ENCODE data around the gene OPN4.

OPN4 gene

DNA sequence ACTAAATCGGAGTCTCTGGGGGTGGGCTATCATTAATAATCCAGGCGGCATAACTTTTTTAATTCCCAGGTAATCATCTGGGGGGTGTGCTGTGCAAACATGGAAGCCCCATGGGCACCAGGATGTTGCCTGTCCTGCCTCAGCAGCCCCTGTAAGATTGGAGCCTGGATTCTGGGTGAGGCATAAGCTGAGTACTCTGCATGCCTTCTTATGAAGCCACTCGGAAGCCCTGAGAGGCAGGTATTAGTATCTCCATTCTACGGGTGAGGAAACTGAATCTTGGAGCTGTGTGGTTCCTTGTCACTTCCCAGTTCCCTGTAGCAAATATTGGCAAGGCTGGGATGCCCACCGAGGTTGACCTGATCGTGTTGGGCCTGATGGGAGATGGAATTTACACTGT, 7.4 kb upstream of the OPN4 start:
- DNase-seq (ENCODE audit: low read depth) = no peak
- no peak overlapping the region for H3K4me3 ChIP-seq (ENCODE audit: low read depth, low read length)

DNA sequence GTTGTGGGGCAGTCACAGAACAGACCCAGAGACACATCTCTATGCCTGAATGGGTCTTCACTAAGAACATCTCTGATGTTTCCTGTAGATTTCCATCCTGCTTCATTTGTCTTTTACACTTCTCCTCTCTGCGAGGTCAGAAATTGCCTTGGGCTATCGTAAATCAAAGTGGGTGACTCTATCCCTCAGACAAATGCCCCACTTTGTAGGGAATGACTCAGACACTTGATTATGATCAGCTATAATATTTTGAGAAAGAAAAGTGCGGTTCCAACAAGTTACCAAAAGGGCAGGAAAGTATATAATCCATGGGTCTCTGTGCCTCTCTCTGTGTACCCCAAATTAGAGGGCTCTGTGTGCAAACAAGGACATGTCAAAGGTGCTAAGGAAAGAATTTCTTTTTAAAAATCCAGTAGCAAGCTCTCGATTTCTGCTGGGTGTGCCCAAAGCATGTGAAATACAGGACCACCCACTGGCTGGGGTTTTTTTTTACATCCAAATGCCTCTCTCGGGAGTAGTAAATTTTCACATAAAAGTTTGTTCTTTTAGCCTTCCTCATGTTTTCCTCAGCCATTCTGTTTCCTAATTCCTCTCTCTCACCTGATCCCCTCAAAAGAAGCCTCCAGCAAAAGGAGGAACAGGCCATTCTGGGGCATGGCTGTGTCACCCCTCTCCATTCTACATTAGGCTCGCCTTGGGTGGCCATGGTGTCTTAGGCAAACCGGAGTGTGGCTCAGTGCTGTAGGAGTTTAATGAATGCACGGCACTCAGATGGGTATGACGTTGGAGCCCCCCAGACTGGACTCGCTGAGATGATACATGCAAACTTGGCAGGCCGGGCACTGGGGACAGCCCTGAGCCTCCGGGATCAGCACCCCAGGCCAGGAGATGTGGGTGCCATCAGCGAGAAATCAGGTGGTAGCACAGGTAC, 6.3 kb upstream of the OPN4 start:
- H3K4me3 ChIP-seq (ENCODE audit: low read depth, low read length) = no peak overlapping the region
- DNase-seq (ENCODE audit: low read depth) = no peak

- DNase-seq (ENCODE audit: low read depth) = peak; percentile 54
- no peak overlapping the region for H3K4me3 ChIP-seq (ENCODE audit: low read depth, low read length)
Observed at GRCh38 chr10:86648704-86649427, 5.5 kb upstream of the OPN4 start.

- H3K4me3 ChIP-seq (ENCODE audit: low read depth, low read length) = no peak overlapping the region
- no peak for DNase-seq (ENCODE audit: low read depth)
Observed at GRCh38 chr10:86649471-86650150, 4.7 kb upstream of the OPN4 start.

- no peak overlapping the region for H3K4me3 ChIP-seq (ENCODE audit: low read depth, low read length)
Observed at GRCh38 chr10:86650151-86650550, 4.2 kb upstream of the OPN4 start.

GRCh38 chr10:86651021-86651471, 3.3 kb upstream of the OPN4 start:
- H3K4me3 ChIP-seq (ENCODE audit: low read depth, low read length) = no peak overlapping the region
- DNase-seq (ENCODE audit: low read depth) = no peak

More at GRCh38 chr10:86650151-86650550, 4.2 kb upstream of the OPN4 start:
- DNase-seq (ENCODE audit: low read depth) = no peak

GRCh38 chr10:86651631-86652331, 2.6 kb upstream of the OPN4 start:
- H3K4me3 ChIP-seq (ENCODE audit: low read depth, low read length) = no peak overlapping the region
- no peak for DNase-seq (ENCODE audit: low read depth)

GRCh38 chr10:86652361-86653202, 1.8 kb upstream of the OPN4 start:
- DNase-seq (ENCODE audit: low read depth) = no peak
- no peak overlapping the region for H3K4me3 ChIP-seq (ENCODE audit: low read depth, low read length)

DNA sequence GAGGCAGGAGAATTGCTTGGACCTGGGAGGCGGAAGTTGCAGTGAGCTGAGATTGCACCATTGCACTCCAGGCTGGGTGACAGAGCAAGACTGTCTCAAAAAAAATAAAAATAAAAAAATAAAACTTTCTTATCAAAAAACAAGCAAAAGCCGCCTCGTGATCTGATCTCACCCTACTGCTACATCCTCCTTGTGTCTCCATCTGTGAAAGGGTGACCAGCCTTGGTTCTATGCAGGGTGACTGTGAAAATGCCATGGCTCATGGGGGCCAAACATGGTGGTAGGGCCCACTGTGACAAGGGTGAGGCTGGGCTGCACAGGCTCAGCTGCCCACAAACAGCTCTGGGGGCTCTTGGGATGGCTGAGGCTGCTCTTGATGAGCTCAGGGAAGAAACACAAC, 968 bp upstream of the OPN4 start:
- no peak for DNase-seq (ENCODE audit: low read depth)
- no peak overlapping the region for H3K4me3 ChIP-seq (ENCODE audit: low read depth, low read length)

DNA sequence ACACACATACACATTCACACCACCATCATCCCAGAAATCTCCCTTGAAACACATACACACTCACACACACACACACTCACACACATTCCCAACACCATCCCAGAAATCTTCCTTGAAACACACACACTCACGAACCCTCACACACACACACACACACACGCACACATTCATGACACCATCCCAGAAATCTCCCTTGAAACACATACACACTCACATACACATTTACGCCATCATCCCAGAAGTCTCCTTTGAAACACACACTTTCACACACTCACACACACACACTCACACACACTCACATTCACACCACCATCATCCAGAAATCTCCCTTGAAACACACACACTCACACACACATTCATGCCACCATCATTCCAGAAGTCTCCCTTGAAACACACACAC, 360 bp upstream of the OPN4 start:
- H3K4me3 ChIP-seq (ENCODE audit: low read depth, low read length) = no peak overlapping the region
- DNase-seq (ENCODE audit: low read depth) = no peak

DNA sequence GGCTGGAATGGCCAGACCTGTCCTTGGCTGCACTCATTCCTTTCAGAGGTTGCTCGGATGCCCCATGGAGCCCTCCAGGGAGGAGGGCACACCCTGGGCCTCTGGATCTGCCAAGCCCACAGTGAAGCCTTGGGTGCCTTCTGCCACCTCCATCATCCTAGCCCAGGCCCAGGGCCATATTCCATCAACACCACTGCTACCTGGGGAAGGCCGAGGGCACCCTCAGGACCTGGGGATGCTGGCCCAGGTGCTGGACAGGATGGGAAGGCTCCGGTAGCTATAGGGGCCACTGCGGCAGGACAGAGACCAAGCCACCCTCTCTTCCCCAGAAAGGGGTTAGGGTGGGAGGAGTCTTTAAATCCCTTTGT, 810 bp downstream of the OPN4 start:
- no peak for DNase-seq (ENCODE audit: low read depth)
- H3K4me3 ChIP-seq (ENCODE audit: low read depth, low read length) = no peak overlapping the region

DNA sequence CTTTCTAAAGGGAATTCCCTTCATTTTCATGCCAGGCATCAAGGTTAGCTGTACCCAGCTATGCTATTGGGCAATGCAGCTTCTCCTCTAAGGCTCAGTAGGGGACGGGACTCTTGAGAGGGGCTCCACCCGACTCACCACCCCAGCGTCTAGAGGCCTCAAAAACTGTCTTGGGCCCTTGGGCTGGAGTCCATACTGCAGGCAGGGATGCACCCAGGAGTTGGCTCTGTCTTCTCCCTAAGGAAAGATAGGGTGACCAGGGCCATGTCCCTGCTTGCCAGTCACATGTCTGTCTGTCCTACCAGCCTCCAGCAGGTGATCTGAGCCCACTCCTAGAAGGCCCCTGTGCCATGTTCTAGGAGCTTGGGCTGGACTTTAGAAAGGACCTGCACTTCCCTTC, 1.2 kb downstream of the OPN4 start:
- no peak for DNase-seq (ENCODE audit: low read depth)
- no peak overlapping the region for H3K4me3 ChIP-seq (ENCODE audit: low read depth, low read length)

GRCh38 chr10:86657011-86657395, 2.7 kb downstream of the OPN4 start:
- DNase-seq (ENCODE audit: low read depth) = no peak
- H3K4me3 ChIP-seq (ENCODE audit: low read depth, low read length) = no peak overlapping the region

DNA sequence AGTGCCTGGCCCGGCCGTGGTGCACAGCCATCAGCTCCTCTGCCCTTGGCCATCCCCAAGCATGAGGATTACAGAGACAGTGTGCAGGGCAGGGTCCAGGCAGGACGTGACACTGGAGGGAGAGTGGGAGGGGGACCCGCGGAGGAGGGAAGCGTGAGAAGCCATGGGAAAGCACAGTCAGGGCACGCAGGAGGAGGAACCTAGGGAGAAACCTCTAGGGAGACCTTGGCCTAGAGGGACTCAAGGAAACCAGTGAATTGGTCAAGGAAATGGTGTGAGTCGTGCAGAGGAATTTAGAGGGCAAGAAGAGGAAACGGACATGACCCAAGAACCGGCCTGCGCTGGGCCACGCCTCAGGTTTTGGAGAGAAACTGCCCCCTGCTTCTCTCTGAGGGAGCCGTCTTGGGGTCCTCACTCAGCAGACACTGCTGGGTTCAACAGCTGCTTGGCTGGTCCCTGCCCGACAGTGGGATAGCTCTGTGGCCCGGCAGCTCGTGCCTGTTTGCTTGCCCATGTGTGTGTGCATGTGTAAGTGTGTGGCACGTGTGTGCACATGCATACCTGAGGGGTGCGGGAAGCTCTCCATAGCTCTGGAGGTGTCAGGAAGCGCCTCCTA, 3.2 kb downstream of the OPN4 start:
- DNase-seq (ENCODE audit: low read depth) = no peak
- H3K4me3 ChIP-seq (ENCODE audit: low read depth, low read length) = no peak overlapping the region

DNA sequence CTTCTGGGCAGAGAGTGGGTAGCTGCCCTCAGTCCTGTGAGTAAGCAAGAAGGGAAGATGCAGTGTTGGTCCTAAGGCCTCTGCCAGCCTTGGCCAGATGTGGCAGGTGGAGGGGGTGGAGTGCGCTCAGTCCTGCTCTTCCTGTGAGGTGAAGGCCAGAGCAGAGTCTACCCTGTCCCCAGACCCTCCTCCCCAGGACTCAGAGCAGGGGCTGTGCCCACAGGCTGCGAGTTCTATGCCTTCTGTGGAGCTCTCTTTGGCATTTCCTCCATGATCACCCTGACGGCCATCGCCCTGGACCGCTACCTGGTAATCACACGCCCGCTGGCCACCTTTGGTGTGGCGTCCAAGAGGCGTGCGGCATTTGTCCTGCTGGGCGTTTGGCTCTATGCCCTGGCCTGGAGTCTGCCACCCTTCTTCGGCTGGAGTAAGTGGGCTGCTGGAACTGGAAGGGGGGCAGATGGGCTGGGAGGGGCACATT, 4.0 kb downstream of the OPN4 start:
- H3K4me3 ChIP-seq (ENCODE audit: low read depth, low read length) = no peak overlapping the region
- no peak for DNase-seq (ENCODE audit: low read depth)

DNA sequence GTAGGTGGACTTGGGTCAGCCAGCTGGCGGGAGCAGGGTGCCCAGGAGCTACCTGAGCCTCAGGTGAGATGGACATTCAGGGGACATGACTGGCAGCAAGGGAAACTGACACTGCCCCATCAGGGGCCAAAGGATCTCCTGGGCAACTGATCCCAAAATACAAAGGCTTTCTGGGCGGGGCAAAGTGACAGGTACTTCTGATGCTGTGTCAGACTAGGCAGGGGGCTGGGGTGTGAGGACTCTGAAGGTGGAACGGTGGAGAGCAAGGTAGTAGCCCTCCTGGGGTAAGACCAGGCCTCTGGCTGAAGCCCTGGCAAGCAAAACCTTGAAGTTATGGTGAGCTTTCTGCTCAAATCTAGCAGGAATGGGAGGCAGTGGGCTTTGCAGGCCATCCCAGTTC, 4.4 kb downstream of the OPN4 start:
- DNase-seq (ENCODE audit: low read depth) = no peak
- no peak overlapping the region for H3K4me3 ChIP-seq (ENCODE audit: low read depth, low read length)

DNA sequence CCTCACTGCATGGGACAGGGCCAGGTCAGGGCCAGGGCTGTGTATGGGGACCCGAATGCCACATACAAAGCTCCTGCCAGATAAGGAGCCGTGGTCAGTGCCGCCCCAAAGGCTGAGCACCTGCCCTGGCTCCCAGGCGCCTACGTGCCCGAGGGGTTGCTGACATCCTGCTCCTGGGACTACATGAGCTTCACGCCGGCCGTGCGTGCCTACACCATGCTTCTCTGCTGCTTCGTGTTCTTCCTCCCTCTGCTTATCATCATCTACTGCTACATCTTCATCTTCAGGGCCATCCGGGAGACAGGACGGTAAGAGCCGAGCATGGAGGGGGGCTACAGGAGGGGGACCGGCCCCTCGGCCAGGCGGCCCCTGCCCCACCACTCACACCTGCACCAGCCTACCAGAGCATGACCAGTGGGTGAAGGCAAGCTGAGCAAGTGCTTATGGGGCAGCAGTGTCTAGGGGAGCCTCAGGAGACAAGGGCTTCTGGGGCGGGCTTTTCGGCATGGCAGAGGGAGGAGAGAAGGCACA, 4.9 kb downstream of the OPN4 start:
- DNase-seq (ENCODE audit: low read depth) = no peak
- H3K4me3 ChIP-seq (ENCODE audit: low read depth, low read length) = no peak overlapping the region
